Measurements from ENCODE around the gene OR2Z1. TPM values are rescaled to one million over a fixed set of nuclear protein-coding genes. Genes with fewer than 3 reads are reported as not detected.

The OR2Z1 gene, protein sequence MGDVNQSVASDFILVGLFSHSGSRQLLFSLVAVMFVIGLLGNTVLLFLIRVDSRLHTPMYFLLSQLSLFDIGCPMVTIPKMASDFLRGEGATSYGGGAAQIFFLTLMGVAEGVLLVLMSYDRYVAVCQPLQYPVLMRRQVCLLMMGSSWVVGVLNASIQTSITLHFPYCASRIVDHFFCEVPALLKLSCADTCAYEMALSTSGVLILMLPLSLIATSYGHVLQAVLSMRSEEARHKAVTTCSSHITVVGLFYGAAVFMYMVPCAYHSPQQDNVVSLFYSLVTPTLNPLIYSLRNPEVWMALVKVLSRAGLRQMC
- not detected for total RNA-seq
- long read RNA-seq, result 0 reads

DNA sequence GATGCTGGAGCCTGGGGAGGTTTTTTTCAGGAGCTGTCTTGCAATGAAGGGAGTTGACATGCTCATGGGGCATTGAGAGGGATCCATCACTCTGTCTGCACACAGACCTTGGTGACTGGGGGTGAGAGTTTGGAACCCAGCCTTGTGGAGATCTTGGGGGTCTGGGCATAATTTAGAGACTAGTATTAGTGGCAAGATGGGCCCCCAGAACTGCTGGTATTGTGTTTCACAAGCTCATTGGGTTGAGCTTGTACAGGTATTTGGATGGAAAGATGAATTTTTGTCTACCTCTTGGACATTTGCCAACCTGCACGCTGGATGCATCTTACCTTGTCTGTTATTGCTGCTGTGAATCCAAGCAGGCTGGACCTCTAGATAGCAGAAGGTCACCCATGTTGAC lies at the start of gene OR2Z1:
Gene OR2Z1, plus strand, starts transcription at position 301 of the 400 bp plus-strand sequence. CDS start 9,395 bp downstream, outside the sequence.
- intact Hi-C loops (cut with DNase I), result no loop called here
- DNase-seq (no peak), ATAC-seq (no peak)

DNA sequence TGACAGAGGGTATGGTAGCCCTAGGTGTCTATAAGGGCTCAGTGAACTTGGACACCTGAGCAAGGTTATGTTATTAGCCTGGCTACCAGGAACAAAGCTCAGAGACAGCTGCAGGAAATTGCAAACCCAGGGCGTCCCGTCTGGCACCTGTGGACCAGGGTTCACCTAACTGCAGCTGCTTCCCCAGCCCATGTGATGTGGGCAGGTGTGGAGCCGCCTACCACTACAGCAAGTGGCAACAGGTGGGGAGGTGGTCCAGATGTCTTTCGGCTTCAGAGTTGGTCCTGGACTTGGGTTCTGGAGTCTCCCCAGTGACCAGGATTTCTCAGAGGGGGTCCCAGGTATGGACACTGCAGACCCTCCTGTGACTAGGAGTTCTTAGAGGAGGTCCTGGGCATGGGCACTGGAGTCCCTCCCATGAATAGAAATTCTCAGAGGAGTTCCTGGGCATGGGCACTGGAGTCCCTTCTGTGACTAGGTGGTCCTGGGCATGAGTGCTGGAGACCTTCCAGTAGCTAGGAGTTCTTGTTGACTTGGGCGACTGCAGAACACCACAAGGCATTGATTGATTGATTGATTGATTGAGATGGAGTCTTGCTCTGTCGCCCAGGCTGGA lies 48.0 kb upstream of the OR2Z1 start:
- intact Hi-C loops (cut with DNase I), result no loop called here
- DNase-seq (no peak), ATAC-seq (no peak)

DNA sequence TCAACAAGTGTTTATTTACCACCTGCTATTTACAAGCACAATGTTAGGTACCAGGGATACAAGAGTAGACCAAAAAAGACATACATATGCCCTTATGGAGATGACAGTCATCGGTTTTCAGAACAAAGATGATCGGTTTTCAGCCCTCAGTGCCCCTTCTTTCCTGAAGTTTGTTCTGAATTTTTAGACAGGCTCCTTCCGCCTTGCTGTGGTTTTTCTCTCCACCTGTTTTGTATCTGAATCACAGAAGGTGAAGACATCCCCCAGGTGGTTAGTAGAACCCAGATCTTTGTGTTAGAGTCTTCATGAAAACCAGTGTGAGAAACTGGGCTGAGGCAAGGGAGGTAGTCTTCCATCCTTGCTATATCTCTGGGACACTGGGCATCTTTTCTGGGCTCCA lies 46.4 kb upstream of the OR2Z1 start:
- DNase-seq (no peak), ATAC-seq (no peak)
- intact Hi-C loops (cut with DNase I), result no loop called here

DNA sequence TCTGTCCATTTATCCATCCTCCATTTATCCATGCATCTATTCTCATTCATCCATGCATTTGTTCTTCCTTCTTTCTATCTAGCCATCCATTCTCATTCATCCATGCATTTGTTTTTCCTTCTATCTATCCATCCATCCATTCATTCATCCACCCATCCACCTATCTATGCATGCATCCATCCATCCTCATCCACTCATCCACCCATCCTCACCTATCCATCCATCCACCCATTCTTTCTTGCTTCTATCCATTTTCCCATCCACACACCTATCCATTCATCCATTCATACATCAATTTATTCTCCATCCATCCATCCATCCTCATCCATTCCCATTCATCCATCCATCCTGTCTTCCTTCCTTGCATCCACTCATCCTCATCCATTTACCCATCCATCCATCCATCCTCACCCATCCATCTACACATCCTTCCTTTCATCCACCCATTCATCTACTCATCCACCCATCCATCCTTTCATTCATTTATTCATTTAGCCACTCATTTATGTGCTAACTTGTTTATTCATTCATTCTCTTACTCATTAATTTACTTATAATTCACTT lies 43.1 kb upstream of the OR2Z1 start:
- DNase-seq (no peak), ATAC-seq (no peak)
- intact Hi-C loops (cut with DNase I), result no loop called here

DNA sequence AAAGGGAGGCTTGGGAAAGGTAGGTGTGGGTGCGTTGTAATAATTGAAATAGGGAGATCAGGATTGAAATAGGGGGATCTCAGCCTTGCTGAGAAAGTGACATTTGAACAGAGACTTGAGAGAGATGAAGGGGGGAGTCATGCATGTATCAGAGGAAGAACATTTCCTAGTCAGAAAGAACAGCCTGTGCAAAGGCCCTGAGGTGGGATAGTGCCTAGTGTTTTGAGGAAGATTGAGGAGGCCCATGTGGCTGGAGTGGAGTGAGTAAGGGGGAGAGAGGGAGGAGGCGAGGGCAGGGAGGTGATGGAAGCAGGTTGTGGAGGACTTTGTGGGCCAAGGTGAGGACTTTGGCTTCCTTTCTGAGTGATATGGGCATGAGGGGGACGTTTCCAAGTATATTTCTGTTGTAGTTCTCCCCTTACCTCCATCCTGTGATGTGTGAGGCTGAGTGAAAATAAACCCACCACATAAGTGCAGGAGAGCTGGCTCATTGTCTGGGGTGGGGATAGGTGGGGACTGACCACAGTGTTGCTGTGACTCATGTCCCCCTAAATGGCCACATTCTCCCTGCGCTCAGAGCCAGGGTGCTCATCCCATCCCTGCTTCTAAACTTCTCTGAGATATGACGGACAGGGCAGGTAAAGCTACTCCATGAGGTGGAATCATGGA lies 40.6 kb upstream of the OR2Z1 start:
- DNase-seq (no peak), ATAC-seq (no peak)
- intact Hi-C loops (cut with DNase I), result no loop called here

DNA sequence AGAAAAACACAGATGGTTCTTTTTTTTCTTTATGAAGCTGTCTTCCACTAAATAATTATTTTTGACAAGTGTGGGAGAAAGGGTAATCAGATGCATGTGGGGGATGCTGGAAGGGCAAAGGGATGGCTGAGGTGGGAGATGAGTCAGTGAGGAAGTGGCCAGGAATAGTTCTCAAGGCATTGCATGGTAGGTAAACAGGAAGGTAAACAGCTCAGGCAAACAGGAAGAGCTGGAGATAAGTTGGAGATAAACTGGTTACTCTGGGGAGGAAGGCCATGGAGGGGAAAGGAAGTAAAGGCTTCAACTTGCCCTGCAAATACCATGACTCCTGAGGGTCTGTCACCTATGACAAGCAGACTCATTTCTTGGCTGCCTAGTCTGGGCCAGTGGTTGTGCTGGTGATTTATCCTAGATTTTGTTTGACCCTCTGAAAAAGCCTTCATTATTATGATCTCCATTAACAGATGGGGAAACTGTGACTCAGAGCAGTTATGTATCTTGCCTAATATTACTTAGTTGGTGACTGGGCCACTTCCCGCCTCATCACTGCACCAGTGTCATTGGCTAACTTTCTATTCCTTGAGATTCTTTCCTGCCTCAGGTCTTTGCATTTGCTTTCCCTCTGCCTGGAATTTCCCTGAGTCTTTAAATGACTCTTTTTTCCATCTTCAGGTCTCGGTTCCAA lies 39.9 kb upstream of the OR2Z1 start:
- no peak for ATAC-seq
- intact Hi-C loops (cut with DNase I), result no loop called here

DNA sequence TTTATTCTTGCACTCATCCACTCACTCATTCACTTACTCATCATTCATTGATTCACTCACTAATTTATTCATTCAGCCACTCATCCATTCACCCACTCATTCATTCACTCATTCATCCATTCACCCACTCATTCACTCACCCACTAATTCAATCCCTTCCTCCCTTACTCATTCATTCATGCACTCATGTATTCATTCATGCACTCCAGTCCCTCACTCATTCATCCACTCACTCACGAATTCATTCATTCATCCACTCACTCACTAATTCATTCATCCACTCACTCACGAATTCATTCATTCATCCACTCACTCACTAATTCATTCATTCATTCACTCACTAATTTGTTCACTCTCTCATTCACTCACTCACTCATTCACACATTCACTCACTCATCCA lies 39.0 kb upstream of the OR2Z1 start:
- DNase-seq (no peak), ATAC-seq (no peak)
- intact Hi-C loops (cut with DNase I), result no loop called here

More for the DNA sequence above, 39.9 kb upstream of the OR2Z1 start:
- DNase-seq, result no peak

DNA sequence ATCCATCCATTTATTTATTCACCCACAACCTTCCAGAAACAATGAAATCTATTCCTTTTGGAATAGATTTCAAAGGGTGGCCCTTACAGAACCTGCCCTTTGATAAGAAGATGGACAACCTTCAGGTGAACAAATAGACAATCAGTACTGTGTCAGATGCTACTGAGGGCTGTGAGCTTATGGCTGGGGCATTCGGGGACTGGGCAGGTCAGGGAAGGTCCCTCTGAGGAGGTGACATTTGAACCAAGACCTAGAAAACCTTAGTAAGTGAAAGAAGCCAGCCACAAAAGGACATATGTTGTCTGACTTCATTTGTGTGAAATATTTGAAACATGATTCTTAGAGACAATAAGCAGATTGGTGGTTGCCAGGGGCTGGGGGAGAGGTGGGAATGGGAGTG lies 38.5 kb upstream of the OR2Z1 start:
- intact Hi-C loops (cut with DNase I), result no loop called here
- DNase-seq (no peak), ATAC-seq (no peak)

DNA sequence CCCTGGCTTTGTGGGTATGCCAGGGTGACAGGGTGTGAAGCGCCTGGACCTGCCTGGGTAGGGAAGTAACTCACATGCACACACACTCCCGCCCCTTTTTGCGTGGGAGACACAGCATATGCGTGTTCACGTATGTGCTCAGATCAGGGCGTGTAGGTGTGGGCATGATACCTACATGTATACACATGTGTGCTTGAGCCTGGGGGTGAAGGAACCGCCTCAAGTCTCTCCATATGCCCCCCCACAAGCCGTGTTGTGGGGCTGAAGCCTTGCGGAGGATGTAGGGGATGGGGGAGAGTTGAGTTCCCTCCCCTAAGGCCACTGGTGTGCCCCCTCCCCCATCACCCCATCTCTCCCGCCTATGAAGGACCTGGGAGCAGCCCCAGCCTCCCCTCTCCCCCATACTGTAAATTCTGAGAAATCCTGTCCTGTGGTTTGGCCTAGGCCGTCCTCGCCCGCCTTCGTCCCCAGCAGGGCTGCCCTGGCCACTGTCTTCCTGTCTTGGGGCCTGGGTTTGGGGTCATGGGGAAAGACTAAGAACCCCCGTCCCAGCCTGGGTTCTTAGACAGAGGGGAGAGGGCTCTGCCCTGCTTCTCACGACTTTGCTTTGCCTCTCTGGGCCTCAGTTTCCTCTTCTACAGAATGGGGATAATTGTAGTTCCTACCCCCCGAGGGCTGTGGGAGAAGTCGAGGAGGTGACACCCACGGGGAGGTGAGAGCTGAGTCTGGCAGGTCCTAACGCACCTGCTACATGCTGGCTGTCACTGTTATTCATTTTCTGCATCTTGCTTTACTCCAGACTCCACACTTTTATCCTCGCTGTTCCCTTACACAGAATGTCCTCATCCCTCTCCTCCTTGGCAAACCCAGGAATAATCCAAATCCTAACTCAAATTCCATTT lies 37.2 kb upstream of the OR2Z1 start:
- no peak for DNase-seq
- ATAC-seq, result no peak
- intact Hi-C loops (cut with DNase I), result no loop called here

DNA sequence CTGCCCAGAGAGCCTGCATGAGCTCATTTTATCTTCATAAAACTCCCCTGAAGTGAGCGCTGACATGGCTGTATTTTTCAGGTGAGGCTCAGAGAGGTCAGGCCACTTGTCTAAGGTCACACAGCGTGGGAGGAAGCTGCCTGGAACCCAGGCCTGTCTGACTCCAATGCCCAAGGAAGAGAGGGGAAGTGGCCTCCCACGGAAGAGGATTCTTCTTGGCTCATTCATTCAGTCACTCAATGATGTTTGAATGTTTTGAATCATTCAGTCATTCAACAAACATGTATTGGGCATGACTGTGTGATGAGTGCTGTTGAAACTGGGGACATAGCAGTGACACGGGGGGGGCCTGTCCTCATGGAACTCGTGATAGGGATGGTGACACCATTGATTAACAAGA lies 34.9 kb upstream of the OR2Z1 start:
- intact Hi-C loops (cut with DNase I), result no loop called here
- no peak for ATAC-seq
- DNase-seq, result no peak

DNA sequence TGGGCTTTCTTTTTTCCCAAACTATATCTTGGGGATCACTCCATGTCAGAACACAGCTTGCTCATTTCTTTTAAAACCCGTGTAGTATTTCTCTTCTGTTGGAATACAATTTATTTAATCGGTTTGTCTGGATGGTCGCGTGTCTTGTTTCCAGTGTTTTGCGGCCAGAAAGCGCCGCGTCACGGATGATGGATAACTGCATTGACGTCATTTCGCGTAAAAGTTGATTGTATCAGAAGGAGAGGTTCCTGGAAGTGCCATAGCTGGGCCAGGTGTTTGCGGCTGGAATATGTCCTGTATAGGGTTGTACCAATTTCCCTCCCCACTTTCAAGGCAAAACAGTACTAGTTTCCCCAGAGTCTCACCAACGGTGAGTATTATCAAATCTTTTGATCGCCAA lies 32.5 kb upstream of the OR2Z1 start:
- DNase-seq, result no peak
- intact Hi-C loops (cut with DNase I), result no loop called here
- ATAC-seq, result no peak

DNA sequence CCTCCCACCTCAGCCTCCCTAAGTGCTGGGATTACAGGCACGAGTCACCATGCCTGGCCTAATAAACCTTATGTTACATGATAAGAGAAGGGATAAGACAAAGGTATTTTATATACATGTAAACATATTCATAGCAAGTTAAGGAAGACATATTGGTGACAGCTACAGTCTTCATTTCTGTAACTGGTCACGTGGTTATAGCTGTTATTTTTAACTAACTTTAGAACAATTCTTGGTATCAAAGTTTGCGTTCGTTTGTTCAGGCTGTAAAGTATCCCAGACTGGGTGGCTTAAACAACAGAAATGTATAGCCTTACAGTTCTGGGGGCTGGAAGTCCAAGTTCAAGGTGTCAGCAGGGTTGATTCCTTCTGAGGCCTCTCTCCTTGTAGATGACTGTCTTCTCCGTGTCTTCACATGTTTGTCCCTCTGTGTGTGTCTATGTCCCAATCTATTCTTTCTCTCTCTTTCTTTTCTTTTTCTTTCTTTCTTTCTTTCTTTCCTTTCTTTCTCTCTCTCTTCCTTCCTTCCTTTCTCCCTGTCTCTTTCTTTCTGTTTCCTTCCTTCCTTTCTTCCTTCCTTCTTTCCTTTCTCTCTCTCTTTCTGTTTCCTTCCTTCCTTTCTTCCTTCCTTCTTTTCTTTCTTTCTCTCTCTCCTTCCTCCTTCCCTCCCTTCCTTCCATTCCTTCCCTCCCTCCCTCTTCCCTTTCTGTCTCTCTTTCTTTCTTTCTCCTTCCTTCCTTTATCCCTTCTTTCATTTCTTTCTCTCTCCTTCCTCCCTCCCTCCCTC lies 30.5 kb upstream of the OR2Z1 start:
- DNase-seq, result no peak
- intact Hi-C loops (cut with DNase I), result no loop called here
- no peak for ATAC-seq

DNA sequence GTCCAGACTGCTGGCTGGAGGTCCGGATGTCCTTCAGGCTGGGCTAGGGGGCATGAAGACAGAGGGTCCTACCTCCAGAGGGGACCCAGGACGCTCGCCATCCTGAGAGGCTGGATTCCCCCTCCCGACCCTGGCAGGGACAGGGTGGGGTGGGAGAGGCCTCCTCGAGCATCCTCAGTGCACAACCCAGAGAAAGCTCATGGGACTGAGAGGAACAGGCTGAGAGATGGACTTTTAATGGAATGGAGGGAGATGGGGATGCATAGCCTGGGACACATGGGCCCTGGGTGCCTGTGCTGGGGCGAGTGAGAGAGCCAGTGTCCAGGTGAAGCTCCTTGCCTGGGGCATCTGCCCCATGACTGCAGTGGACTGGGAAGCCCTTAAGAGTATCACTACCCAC lies 25.9 kb upstream of the OR2Z1 start:
- no peak for DNase-seq
- intact Hi-C loops (cut with DNase I), result no loop called here
- ATAC-seq, result no peak

DNA sequence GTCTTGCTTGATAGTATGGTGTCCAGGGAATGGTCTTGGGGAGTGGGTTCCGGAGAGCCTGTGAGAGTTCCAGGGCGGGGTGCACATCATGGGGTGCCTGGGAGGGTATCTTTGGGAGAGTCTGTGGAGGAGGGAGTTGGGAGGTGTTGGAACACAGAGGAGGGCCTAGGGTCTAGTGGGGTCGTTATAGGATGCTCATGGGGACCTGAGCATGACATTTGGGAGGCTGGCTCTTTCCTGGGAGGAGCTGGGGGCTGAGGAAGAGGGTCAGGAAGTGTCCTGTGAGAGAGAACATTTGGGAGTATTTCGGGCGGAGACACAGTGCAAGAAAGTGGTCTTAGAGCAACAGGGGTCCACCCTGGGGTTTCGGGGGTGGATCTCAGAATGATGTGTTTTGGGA lies 25.5 kb upstream of the OR2Z1 start:
- intact Hi-C loops (cut with DNase I), result no loop called here
- ATAC-seq (no peak), DNase-seq (no peak)

DNA sequence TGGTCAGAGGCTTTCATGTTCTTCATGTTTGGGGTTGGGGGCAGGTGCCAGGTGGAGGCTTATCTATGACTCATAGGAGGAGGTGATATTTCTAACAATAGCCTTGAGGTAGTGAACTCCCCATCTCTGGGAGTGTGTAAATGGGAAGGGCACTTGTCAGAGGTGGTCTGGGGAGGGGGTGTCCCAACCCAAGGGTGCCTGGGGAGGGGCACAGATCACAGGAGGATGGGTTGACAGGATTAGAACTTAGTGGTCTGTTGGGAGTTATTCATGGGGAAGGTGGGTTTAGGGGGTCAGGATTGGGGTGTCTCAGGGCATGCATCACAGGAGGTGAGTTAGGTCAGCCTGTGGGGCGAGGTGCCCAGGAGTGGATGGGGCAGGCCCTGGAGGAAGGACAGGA lies 24.4 kb upstream of the OR2Z1 start:
- intact Hi-C loops (cut with DNase I), result no loop called here
- DNase-seq (no peak), ATAC-seq (no peak)

DNA sequence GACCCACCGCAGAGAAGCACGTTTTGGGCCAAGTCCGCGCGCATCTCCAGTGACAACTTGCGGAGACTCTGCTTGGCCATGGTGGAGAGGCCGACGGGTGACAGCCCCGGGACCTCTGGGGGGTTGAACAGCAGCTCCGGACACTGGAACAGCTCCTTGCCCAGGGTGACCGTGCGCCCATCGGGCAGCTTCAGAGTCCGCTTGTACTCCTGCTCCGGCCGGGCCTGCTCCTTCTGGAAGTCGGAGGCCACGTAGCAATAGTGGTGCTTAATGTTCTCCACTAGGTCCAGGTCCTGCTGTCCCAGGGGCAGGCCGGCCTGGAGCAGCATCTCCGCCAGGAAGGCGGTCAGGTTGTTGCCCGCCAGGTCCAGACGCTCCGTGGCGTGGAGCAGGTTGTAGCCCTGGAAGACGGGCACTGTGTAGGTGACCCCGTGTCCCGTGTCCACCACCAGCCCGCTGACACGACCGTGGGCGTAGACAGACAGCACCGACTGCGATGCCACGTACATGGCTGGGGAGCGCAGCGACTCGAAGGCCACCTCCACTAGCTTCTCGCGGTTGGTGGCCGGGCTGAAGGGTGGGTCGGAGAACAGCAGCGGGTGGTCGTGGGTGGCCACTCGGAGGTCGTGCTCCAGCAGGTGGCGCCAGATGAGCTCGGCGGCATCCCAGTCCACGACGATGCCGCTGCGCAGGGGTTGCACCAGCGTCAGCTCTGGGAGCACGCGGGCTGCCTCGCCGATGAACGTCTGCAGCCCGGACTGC lies 23.6 kb upstream of the OR2Z1 start:
- intact Hi-C loops (cut with DNase I), result no loop called here
- no peak for DNase-seq
- no peak for ATAC-seq

DNA sequence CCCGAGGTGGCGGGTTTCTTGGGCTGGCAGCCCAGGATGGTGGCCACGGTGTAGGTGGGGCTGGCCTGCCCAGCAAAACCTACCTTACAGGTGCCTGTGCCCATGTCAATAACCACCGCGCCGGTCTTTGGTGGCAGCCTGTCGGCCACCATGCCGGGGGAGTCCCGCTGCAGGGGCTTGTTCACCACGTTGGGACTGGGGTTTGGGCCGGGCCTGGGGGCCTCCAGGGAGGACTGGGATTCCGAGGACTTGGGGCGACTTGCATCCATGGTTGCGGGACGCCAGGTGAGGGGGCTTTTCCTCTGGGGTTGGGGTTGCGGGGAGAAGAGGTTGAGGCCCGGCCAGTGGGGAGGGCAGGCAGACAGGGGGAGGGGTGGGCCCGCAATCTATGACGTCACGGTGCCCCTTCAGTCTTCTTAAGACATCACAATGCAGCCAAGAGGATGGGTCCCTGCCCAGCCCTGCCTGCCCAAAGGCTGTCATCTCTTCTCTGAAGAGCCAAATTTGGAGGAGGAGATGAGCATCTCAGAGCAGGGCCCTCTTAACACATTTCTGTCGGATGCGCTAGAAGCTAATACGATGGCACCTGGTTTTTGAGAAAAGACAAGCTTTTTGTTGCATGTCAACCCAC lies 22.9 kb upstream of the OR2Z1 start, which contains the start of gene ACTL9:
Gene ACTL9, minus strand, starts transcription at position 363 of the 631 bp plus-strand sequence. Its CDS starts 94 bp downstream, at position 269.
- intact Hi-C loops (cut with DNase I), result no loop called here
- DNase-seq (no peak), ATAC-seq (no peak)
